NCI-H1105 (cell line): ENCODE measurements around the gene GABRR3.

Experiments
- DNase-seq: peaks from one replicate; lab custom pipeline; 2025; lab: John Stamatoyannopoulos, UW

The GABRR3 gene

GRCh38 chr3:97990624-97991292, 44.4 kb downstream of the GABRR3 start:
- no peak for DNase-seq

GRCh38 chr3:97988784-97989568, 46.1 kb downstream of the GABRR3 start:
- no peak for DNase-seq

DNA sequence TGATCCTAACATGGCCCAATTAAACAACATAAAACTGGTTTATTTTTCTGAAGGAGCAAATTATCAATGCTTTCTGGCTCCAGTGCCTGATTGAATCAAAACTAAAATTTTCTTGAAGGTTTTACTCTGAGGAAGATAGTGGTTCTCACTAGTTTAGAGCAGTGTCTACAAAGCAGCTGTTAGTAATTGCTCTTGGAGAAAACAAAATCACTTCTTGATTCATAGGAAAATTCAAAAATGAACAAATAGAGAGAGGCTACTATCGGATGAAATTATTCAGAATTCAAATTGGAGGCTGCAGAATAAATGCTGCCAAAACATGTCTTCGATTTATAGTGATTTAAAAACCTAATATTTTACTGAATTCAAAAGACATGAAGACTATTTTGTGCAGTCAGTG, 47.8 kb downstream of the GABRR3 start:
- no peak for DNase-seq

- DNase-seq, result no peak
Measured at GRCh38 chr3:97983933-97984491, 51.1 kb downstream of the GABRR3 start.

DNA sequence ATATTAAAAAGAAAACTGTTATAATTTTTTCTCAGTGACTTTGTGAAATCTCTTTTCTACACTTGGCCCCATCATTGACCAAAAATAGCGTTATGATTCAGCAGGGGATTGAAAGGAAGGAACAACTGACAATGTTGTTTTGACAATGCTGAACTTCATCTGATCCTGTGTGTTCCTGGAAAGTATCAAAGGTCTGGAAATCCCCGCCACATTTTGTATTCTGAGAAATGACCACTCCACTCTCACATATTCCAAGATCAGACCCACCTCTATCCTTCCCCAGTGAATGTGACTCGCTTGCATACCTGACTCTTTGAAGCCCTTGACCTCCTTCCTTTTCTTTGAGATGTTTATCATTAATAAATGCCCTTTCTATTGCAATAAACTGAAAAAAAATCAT, 53.2 kb downstream of the GABRR3 start:
- DNase-seq, result no peak

- no peak for DNase-seq
Measured at GRCh38 chr3:97979610-97980009, 55.5 kb downstream of the GABRR3 start.

DNA sequence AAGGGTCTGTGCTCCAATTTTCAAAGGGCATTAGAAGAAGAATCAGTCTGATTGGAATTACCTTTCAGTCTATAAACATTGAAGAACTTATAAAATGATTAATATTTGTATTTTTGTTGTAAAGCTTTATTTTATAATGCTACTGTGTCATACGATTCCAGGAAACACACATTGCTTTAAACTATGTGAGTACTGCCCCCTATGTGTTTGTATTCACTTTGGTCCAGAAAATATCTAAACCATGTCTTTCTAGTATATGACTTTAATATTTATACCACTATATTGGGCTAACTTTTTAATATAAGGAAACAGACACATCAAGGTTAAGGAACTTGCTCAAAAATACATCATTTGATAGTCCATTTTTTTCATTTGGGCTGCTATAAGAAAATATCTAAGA, 59.6 kb downstream of the GABRR3 start:
- DNase-seq, result no peak

- no peak for DNase-seq
Measured at GRCh38 chr3:97974996-97975395, 60.1 kb downstream of the GABRR3 start.

DNA sequence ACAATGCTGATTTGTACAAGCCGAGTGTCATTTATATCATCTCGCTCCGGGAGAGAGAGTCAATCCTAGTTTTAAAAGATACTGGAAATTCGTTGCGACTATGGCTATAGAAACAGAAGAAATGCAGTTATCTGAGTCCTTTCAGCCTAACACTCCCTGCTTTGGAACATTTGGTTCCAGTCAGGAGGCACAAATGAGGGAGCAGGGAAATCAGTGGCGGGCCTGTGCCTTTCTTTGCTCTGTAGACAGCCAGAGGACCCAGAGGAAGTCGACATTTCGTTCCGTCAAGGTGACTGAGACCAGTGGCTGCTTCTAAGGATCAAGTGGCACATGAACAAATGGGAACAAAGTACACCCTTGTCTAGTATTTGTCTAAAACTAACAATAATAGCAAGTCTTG, 62.1 kb downstream of the GABRR3 start:
- no peak for DNase-seq

DNA sequence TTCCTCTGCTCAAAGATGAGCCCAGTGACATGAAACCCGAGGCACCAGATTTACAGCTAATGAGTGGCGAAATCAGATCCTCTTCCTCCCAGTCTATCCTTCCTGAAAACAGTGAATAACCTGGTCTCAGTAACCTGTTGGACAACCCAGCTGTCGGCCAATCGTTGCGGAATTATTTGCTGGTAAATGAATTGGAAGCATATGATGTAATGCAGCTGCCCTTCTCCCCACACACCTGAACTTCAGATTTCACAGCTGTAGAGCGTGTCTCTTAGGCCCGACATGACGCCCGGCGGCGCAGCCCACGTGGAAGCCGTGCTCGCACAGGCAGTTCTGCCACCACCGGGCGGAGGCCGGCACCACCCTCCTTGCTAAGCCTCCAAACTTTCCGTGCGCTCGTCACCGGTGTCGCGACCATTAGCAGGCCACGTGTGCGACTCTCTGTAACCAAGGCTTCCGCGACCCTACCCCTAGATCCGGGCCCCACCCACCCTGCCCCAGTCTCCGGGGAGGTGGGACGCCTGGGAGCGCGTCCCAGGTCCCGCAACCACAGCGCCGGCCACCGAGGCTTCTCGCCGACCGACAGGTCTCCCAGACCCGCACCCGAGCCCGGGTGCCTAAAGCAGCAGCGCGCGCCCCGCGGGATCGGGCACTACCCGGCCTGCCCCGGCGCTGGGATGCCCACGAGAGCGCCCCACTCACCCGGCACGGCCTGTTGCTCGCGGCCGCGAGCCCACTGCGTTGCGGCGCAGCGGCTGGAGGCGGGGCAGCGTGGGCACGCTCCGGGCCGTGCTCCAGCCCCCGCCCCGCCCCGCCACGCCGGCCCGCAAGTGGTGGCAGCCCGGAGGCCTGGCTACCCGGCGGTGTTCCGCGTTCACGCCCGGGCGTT, 63.2 kb downstream of the GABRR3 start, which contains the start of gene RIOX2:
Gene RIOX2 (minus strand): TSS at position 753 of the 889 bp plus-strand sequence. CDS start 4,838 bp downstream, outside the sequence.
- DNase-seq, result peak; percentile 62

- no peak for DNase-seq
Measured at GRCh38 chr3:97970956-97971620, 64.0 kb downstream of the GABRR3 start.

DNA sequence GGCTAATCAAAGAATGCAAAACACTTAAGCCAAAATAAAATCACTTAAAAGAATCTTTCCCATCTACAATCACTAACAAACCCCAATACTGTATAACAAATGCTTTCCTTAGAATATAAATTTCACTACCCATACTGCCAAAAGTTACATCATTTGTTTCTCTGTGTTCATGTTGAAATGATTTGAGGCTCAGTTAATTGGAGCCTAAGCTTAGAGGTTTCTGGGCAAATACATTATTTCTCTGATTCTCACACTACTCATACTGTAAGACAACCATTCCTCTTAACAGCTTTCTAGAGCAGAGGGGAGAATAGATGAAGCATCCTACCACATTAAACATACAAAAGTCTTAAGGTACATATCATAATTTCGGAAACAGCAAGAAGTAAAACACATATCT, 65.0 kb downstream of the GABRR3 start:
- DNase-seq, result no peak

GRCh38 chr3:97969541-97969940, 65.6 kb downstream of the GABRR3 start:
- no peak for DNase-seq

- no peak for DNase-seq
Measured at GRCh38 chr3:97968376-97968775, 66.7 kb downstream of the GABRR3 start.

GRCh38 chr3:97967966-97968365, 67.1 kb downstream of the GABRR3 start:
- DNase-seq, result no peak

DNA sequence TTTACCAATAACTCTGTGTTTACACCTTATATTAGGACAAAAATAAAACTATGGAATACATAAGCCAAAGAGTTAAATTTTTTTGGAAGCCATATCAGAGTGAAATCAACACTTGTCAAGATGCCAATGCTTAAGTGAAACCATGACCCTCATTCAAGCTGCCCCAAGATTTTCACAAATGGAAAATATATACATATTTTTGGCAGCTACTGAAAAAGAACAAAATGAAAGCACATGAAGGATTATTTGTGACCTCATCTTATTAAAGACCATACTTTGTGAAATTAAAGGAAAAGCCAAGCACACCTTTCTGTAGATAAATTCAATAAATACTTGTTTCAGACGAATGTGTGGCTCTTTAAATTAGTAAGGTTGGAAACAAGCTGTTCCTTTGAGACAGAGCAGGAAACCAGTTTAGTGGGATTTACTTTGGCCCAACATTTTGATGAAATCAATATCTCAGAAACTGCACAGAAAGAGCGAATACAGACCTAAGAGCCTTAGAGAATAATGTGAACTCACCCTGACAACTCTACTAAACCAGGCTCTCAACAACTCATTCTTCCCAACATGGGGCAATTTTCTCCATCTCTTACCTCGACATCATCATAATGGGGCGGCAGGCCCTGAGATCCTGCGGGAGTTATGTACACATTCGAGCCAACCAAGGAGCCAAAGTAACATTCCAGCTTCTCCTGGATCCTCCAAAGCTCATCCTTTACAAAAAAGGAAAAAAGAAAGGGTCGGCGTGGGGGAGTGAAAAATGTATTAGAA, 73.9 kb downstream of the GABRR3 start:
- no peak for DNase-seq

GRCh38 chr3:97960551-97960950, 74.6 kb downstream of the GABRR3 start:
- no peak for DNase-seq

- no peak for DNase-seq
Measured at GRCh38 chr3:97959872-97960271, 75.2 kb downstream of the GABRR3 start.

- DNase-seq, result no peak
Measured at GRCh38 chr3:97958796-97959195, 76.3 kb downstream of the GABRR3 start.

DNA sequence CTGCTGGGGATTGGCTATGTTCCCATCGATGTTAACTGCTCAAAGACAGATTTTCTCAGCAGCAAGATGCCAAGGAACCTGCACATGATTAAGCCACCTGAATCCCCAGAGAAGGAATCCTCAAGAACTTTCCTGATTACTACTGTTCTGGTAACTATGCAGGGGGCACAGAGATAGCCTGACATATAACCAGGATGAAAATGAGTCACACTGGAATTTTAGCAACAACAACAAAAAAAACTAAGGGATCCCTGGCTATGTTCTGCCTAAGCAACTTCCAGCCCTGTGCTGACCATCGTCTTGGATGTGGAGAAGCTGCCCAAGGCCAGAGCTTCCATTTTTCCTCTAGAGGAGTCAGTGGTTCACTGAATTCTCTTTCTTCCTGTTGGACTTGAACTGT, 76.7 kb downstream of the GABRR3 start:
- DNase-seq, result no peak
